ENCODE measurements around the gene CCNE1.

The CCNE1 gene

GRCh38 chr19:29831686-29832085 is 19.9 kb downstream of the CCNE1 start:
- no peak for FAIRE-seq

GRCh38 chr19:29832801-29833200 is 21.0 kb downstream of the CCNE1 start:
- no peak for TF ChIP-seq CTCF (IDR thresholded peaks at IDR 0.05; ENCODE audit: insufficient read depth, missing control alignments)
- no peak for DNase-seq (ENCODE audit: insufficient read length, low spot score)
- no peak for FAIRE-seq

More at GRCh38 chr19:29831686-29832085, 19.9 kb downstream of the CCNE1 start:
- no peak for TF ChIP-seq CTCF (IDR thresholded peaks at IDR 0.05; ENCODE audit: insufficient read depth, missing control alignments)
- DNase-seq (ENCODE audit: insufficient read length, low spot score): no peak

GRCh38 chr19:29833614-29834261 is 21.9 kb downstream of the CCNE1 start:
- FAIRE-seq (no peak), DNase-seq (ENCODE audit: insufficient read length, low spot score) (no peak)
- TF ChIP-seq CTCF (IDR thresholded peaks at IDR 0.05; ENCODE audit: insufficient read depth, missing control alignments): no peak

GRCh38 chr19:29834991-29835846 is 23.4 kb downstream of the CCNE1 start:
- no peak for DNase-seq (ENCODE audit: insufficient read length, low spot score)
- FAIRE-seq: no peak
- TF ChIP-seq CTCF (IDR thresholded peaks at IDR 0.05; ENCODE audit: insufficient read depth, missing control alignments): no peak

- TF ChIP-seq CTCF (IDR thresholded peaks at IDR 0.05; ENCODE audit: insufficient read depth, missing control alignments): no peak
- DNase-seq (ENCODE audit: insufficient read length, low spot score) (no peak), FAIRE-seq (no peak)
Measured at GRCh38 chr19:29836409-29836825, 24.6 kb downstream of the CCNE1 start.

GRCh38 chr19:29837448-29837981 is 25.7 kb downstream of the CCNE1 start:
- no peak for DNase-seq (ENCODE audit: insufficient read length, low spot score)
- no peak for FAIRE-seq
- TF ChIP-seq CTCF (IDR thresholded peaks at IDR 0.05; ENCODE audit: insufficient read depth, missing control alignments): no peak

Measured in D721Med (cell line).